CD14-positive monocyte (primary cell): ENCODE data around the gene CCDC88B. TPM values are rescaled to one million over a fixed set of nuclear protein-coding genes. Genes with fewer than 3 reads are reported as not detected.

ENCODE experiments used
- DNase-seq, 3 donors: peaks; one replicate each; pipeline ENCODE4 v3.0.0-alpha.2; 2011 to 2022
- H2AFZ ChIP-seq: 2 replicates; pipeline ENCODE4 v1.6.0; 2012; ENCODE audit warnings: mild to moderate bottlenecking, low read depth, low read length, inconsistent platforms; ENCODE audit not compliant: insufficient read depth, poor library complexity, severe bottlenecking
- H3K27ac ChIP-seq, 2 donors: 1 replicate in 1 of 2; 2 replicates in 1 of 2; pipeline ENCODE4 v1.5.1; 2012 to 2013; ENCODE audit warnings: low read length in 2 of 2, control low read depth in 1 of 2, inconsistent platforms in 1 of 2, low read depth in 1 of 2, mild to moderate bottlenecking in 1 of 2
- H3K27me3 ChIP-seq, 2 donors: one replicate each; pipeline versions ENCODE4 v1.6.0 to v1.6.1; 2011 to 2013; ENCODE audit warnings: low read length in 2 of 2; ENCODE audit not compliant: control insufficient read depth in 2 of 2, insufficient read depth in 2 of 2
- H3K36me3 ChIP-seq, 2 donors: replicated peaks in 1 of 2; 1 replicate in 1 of 2; 2 replicates in 1 of 2; pipeline versions ENCODE4 v1.5.1 to v1.6.1; 2012 to 2013; ENCODE audit warnings: low read length in 2 of 2, control low read depth in 1 of 2, inconsistent platforms in 1 of 2, mild to moderate bottlenecking in 1 of 2; ENCODE audit not compliant: insufficient read depth in 2 of 2, control insufficient read depth in 1 of 2
- H3K4me1 ChIP-seq, 2 donors: 1 replicate in 1 of 2; 2 replicates in 1 of 2; pipeline versions ENCODE4 v1.5.1 to v1.6.1; 2012 to 2013; ENCODE audit warnings: low read length in 2 of 2, control low read depth in 1 of 2, inconsistent platforms in 1 of 2, mild to moderate bottlenecking in 1 of 2, moderate library complexity in 1 of 2; ENCODE audit not compliant: insufficient read depth in 2 of 2, control insufficient read depth in 1 of 2
- H3K4me2 ChIP-seq: replicated peaks from 2 replicates; pipeline ENCODE3; 2012; ENCODE audit warnings: low read length, moderate library complexity, mild to moderate bottlenecking; ENCODE audit not compliant: poor library complexity, severe bottlenecking; ENCODE audit errors: extremely low read depth
- H3K4me3 ChIP-seq, 3 experiments: fragments of 200-600 bp in 1 of 3; sonication (generic) in 1 of 3; replicated peaks in 1 of 3; 1 replicate in 2 of 3; 2 replicates in 1 of 3; pipeline ENCODE4 v1.5.1; 2011 to 2013; ENCODE audit warnings: low read length in 3 of 3, mild to moderate bottlenecking in 3 of 3, control low read depth in 2 of 3, low read depth in 2 of 3, inconsistent platforms in 1 of 3, moderate library complexity in 1 of 3
- H3K79me2 ChIP-seq: 2 replicates; pipeline ENCODE4 v1.6.0; 2012; ENCODE audit warnings: mild to moderate bottlenecking, control low read depth, inconsistent platforms, low read length, moderate library complexity; ENCODE audit not compliant: insufficient read depth
- H3K9ac ChIP-seq: 2 replicates; pipeline ENCODE4 v1.6.0; 2017; ENCODE audit warnings: low read length, mild to moderate bottlenecking; ENCODE audit not compliant: insufficient read depth, poor library complexity, severe bottlenecking
- H3K9me3 ChIP-seq, 2 donors: replicated peaks in 1 of 2; 1 replicate in 1 of 2; 2 replicates in 1 of 2; pipeline versions ENCODE4 v1.5.1 to v1.6.1; 2012 to 2013; ENCODE audit warnings: low read length in 2 of 2, control low read depth in 1 of 2; ENCODE audit not compliant: control insufficient read depth in 1 of 2, insufficient read depth in 1 of 2
- H4K20me1 ChIP-seq: 2 replicates; pipeline ENCODE4 v1.6.0; 2012; ENCODE audit warnings: mild to moderate bottlenecking, low read length, control low read depth, moderate library complexity; ENCODE audit not compliant: insufficient read depth
- H3K27ac Mint-ChIP-seq, 7 donors: one replicate each; pipeline ENCODE4 v1.8.0; 2020; ENCODE audit warnings: mild to moderate bottlenecking in 7 of 7, mixed read lengths in 7 of 7, moderate library complexity in 6 of 7, inconsistent platforms in 2 of 7
- H3K27me3 Mint-ChIP-seq, 3 donors: one replicate each; pipeline ENCODE4 v1.8.0; 2021 to 2022; ENCODE audit warnings: low read depth in 3 of 3, mild to moderate bottlenecking in 3 of 3, mixed read lengths in 3 of 3, moderate library complexity in 3 of 3, inconsistent platforms in 1 of 3
- H3K36me3 Mint-ChIP-seq, 2 donors: one replicate each; pipeline ENCODE4 v1.8.0; 2020; ENCODE audit warnings: mixed read lengths in 2 of 2, inconsistent platforms in 1 of 2, mild to moderate bottlenecking in 1 of 2
- H3K4me1 Mint-ChIP-seq: one replicate; pipeline ENCODE4 v1.8.0; 2020; ENCODE audit warnings: mild to moderate bottlenecking, mixed read lengths
- H3K4me3 Mint-ChIP-seq, 2 donors: one replicate each; pipeline ENCODE4 v1.8.0; 2020; ENCODE audit warnings: mild to moderate bottlenecking in 2 of 2, mixed read lengths in 2 of 2, moderate library complexity in 1 of 2
- H3K9me3 Mint-ChIP-seq, 7 donors: one replicate each; pipeline ENCODE4 v1.8.0; 2020 to 2022; ENCODE audit warnings: mixed read lengths in 7 of 7, mild to moderate bottlenecking in 6 of 7, moderate library complexity in 6 of 7, inconsistent platforms in 2 of 7
- WGBS: methylation state at CpG from one replicate; pipeline ENCODE4 v1.1.5; 2013; ENCODE audit warnings: missing lambda C conversion rate; ENCODE audit not compliant: insufficient coverage; 5-methylcytosine and 5-hydroxymethylcytosine counted together
- intact Hi-C, 2 donors: fragments of 100-400 bp; cut with micrococcal nuclease; formaldehyde crosslinking; loops; one replicate each; pipeline versions ENCODE4 v1.15.0 to v1.15.1; 2023
- polyA plus RNA-seq, 3 donors: library from polyadenylated mRNA; depleted of rRNA in 1 of 3; unstranded in 2 of 3; stranded (reverse) in 1 of 3; fragments of 300-500 nt in 2 of 3; fragments of >200 nt in 1 of 3; fragmentation: Illumina TruSeq in 2 of 3; gene quantifications; 1 replicate in 2 of 3; 2 replicates in 1 of 3; pipeline ENCODE4 v1.2.3, GENCODE V29; 2012 to 2021
- TF ChIP-seq, protein P1 (sequence below): fragments of 200-600 bp; IDR thresholded peaks from one replicate; pipeline ENCODE4 v1.8.0; 2022; ENCODE audit warnings: antibody characterized with exemption, mild to moderate bottlenecking

CCDC88B gene
- polyA plus RNA-seq, 3 donors: 8.2 to 215 (median 18.9) TPM

DNA sequence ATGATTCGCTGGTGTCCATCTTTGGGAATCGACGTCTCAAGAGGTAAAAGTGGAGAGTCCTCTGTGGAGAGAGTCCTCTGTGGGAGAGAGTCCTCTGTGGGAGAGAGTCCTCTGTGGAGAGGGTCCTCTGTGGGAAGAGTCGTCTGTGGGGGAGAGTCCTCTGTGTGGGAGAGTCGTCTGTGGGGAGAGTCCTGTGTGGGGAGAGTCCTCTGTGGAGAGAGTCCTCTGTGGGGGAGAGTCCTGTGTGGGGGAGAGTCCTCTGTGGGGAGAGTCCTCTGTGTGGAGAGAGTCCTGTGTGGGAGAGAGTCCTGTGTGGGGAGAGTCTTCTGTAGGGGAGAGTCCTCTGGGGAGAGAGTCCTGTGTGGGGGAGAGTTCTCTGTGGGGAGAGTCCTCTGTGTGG lies 19.0 kb upstream of the CCDC88B start:
- Mint-ChIP-seq H3K9me3 (no peaks in the 10 kb centered on the region), H3K27ac (peak overlapping the region in 2 of 7 donors; percentile 47 to 79), H3K27me3 (peaks cover 0 to 1% (median 0%) of the 10 kb centered on the region in 3 donors), H3K4me1 (peaks cover 26% of the 10 kb centered on the region), H3K4me3 (no peak overlapping the region), H3K36me3 (peaks cover 24 to 40% of the 10 kb centered on the region in 2 donors)
- Histone ChIP-seq H3K9me3 (no peaks in the 10 kb centered on the region), H3K4me2 (no peak overlapping the region), H3K27me3 (no peaks in the 10 kb centered on the region), H3K4me1 (peaks cover 27 to 35% of the 10 kb centered on the region in 2 donors), H3K9ac (no peak overlapping the region), H2AFZ (no peak overlapping the region), H3K36me3 (peaks cover 21 to 33% of the 10 kb centered on the region in 2 donors), H3K79me2 (peaks cover 4% of the 10 kb centered on the region), H3K27ac (no peak overlapping the region), H4K20me1 (peaks cover 5% of the 10 kb centered on the region), H3K4me3 (no peak overlapping the region)
- TF ChIP-seq, protein P1, sequence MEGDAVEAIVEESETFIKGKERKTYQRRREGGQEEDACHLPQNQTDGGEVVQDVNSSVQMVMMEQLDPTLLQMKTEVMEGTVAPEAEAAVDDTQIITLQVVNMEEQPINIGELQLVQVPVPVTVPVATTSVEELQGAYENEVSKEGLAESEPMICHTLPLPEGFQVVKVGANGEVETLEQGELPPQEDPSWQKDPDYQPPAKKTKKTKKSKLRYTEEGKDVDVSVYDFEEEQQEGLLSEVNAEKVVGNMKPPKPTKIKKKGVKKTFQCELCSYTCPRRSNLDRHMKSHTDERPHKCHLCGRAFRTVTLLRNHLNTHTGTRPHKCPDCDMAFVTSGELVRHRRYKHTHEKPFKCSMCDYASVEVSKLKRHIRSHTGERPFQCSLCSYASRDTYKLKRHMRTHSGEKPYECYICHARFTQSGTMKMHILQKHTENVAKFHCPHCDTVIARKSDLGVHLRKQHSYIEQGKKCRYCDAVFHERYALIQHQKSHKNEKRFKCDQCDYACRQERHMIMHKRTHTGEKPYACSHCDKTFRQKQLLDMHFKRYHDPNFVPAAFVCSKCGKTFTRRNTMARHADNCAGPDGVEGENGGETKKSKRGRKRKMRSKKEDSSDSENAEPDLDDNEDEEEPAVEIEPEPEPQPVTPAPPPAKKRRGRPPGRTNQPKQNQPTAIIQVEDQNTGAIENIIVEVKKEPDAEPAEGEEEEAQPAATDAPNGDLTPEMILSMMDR: no peak
- no peak for DNase-seq
- 82% methylated on average over 2 of the region's 5 CpGs for WGBS
- intact Hi-C loops: no loop called here

DNA sequence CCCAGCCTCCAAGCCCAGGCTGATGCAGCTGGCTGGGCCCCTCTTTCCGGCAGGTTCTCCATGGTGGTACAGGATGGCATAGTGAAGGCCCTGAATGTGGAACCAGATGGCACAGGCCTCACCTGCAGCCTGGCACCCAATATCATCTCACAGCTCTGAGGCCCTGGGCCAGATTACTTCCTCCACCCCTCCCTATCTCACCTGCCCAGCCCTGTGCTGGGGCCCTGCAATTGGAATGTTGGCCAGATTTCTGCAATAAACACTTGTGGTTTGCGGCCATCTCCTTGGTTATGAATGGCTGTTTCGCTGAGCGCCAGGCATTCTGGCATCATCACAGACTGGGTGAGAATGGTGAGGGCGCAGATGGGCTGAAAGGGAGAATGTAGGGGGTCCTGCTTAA lies 18.5 kb upstream of the CCDC88B start:
- Mint-ChIP-seq H3K27ac (no peak overlapping the region), H3K4me3 (no peak overlapping the region), H3K27me3 (peaks cover 0 to 3% (median 0%) of the 10 kb centered on the region in 3 donors), H3K36me3 (peaks cover 24 to 37% of the 10 kb centered on the region in 2 donors), H3K9me3 (no peaks in the 10 kb centered on the region), H3K4me1 (peaks cover 21% of the 10 kb centered on the region)
- no peak for DNase-seq
- Histone ChIP-seq H3K79me2 (peaks cover 4% of the 10 kb centered on the region), H3K4me3 (no peak overlapping the region), H3K9me3 (no peaks in the 10 kb centered on the region), H3K4me2 (no peak overlapping the region), H3K27ac (no peak overlapping the region), H3K4me1 (peaks cover 22 to 30% of the 10 kb centered on the region in 2 donors), H2AFZ (no peak overlapping the region), H3K27me3 (no peaks in the 10 kb centered on the region), H3K36me3 (peaks cover 19 to 30% of the 10 kb centered on the region in 2 donors), H4K20me1 (no peaks in the 10 kb centered on the region), H3K9ac (no peak overlapping the region)
- intact Hi-C loops: no loop called here
- WGBS: 100% methylated on average over 4 of the region's 5 CpGs
- TF ChIP-seq, protein P1: no peak
